B cell (primary cell): ENCODE measurements around the gene FGA.

Experiments
- EZH2 ChIP-seq: IDR thresholded peaks from 2 replicates; pipeline ENCODE4 v1.6.1; 2012; ENCODE audit warnings: borderline replicate concordance, low read depth, mild to moderate bottlenecking, moderate library complexity, low read length; ENCODE audit not compliant: insufficient read depth, poor library complexity, severe bottlenecking
- TF ChIP-seq, protein P1 (sequence below): fragments of 200-600 bp; IDR thresholded peaks from one replicate; pipeline ENCODE4 v1.8.0; 2022; ENCODE audit warnings: antibody characterized with exemption, mild to moderate bottlenecking

DNA sequence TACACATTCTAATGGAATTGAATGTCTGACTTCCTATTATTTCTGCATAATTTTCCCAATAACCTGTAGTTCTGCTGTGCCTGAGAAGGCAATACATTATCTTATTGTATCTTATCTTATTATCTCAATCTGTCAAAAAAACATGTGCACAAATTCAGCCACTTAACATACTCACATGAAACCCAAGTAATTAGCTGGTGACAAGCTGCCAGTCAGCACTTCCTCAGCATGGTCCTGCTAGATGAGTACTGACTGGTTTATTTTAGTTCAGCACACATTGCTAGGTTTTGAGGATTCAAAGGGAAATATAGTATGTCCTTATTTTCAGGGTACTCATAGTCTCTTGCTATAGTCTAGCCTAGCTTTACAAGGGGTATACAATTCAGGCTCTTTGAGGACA, 39.8 kb upstream of the FGA start:
- TF ChIP-seq, protein P1, sequence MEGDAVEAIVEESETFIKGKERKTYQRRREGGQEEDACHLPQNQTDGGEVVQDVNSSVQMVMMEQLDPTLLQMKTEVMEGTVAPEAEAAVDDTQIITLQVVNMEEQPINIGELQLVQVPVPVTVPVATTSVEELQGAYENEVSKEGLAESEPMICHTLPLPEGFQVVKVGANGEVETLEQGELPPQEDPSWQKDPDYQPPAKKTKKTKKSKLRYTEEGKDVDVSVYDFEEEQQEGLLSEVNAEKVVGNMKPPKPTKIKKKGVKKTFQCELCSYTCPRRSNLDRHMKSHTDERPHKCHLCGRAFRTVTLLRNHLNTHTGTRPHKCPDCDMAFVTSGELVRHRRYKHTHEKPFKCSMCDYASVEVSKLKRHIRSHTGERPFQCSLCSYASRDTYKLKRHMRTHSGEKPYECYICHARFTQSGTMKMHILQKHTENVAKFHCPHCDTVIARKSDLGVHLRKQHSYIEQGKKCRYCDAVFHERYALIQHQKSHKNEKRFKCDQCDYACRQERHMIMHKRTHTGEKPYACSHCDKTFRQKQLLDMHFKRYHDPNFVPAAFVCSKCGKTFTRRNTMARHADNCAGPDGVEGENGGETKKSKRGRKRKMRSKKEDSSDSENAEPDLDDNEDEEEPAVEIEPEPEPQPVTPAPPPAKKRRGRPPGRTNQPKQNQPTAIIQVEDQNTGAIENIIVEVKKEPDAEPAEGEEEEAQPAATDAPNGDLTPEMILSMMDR: no peak
- TF ChIP-seq EZH2: no peak
